NCI-H2227 treated with DMSO at 0.1 percent for 48 hours (cell line): ENCODE measurements around the gene DCTN1.

ENCODE experiments used
- DNase-seq: peaks from one replicate; lab custom pipeline; 2025; lab: John Stamatoyannopoulos, UW

DCTN1 gene

GRCh38 chr2:74413001-74413698 is 33.0 kb upstream of the DCTN1 start:
- no peak for DNase-seq

GRCh38 chr2:74407682-74408081 is 27.6 kb upstream of the DCTN1 start:
- DNase-seq: no peak

GRCh38 chr2:74406035-74406434 is 25.9 kb upstream of the DCTN1 start:
- no peak for DNase-seq

- DNase-seq: no peak
Measured at GRCh38 chr2:74401891-74402290, 21.8 kb upstream of the DCTN1 start.

GRCh38 chr2:74399785-74400184 is 19.7 kb upstream of the DCTN1 start:
- DNase-seq: no peak

GRCh38 chr2:74396149-74396548 is 16.0 kb upstream of the DCTN1 start:
- no peak for DNase-seq

GRCh38 chr2:74393525-74393924 is 13.4 kb upstream of the DCTN1 start:
- DNase-seq: no peak

GRCh38 chr2:74392449-74392743 is 12.3 kb upstream of the DCTN1 start:
- DNase-seq: no peak

- peak; percentile 92 for DNase-seq
Measured at GRCh38 chr2:74391580-74392448, 11.7 kb upstream of the DCTN1 start.

- DNase-seq: peak; percentile 43
Measured at GRCh38 chr2:74391209-74391579, 11.1 kb upstream of the DCTN1 start.

- no peak for DNase-seq
Measured at GRCh38 chr2:74390606-74391005, 10.5 kb upstream of the DCTN1 start.

- DNase-seq: no peak
Measured at GRCh38 chr2:74387346-74387745, 7.2 kb upstream of the DCTN1 start.

- no peak for DNase-seq
Measured at GRCh38 chr2:74385396-74385795, 5.3 kb upstream of the DCTN1 start.

- no peak for DNase-seq
Measured at GRCh38 chr2:74384051-74384450, 3.9 kb upstream of the DCTN1 start.

GRCh38 chr2:74383254-74383653 is 3.1 kb upstream of the DCTN1 start:
- no peak for DNase-seq

- DNase-seq: no peak
Measured at GRCh38 chr2:74381751-74382150, 1.6 kb upstream of the DCTN1 start.

- DNase-seq: no peak
Measured at GRCh38 chr2:74378007-74378406, 2.1 kb downstream of the DCTN1 start.

GRCh38 chr2:74375838-74376237 is 4.3 kb downstream of the DCTN1 start:
- no peak for DNase-seq

GRCh38 chr2:74374509-74375205 is 5.5 kb downstream of the DCTN1 start:
- DNase-seq: peak; percentile 90

- DNase-seq: no peak
Measured at GRCh38 chr2:74373985-74374384, 6.1 kb downstream of the DCTN1 start.

- no peak for DNase-seq
Measured at GRCh38 chr2:74373221-74373676, 6.9 kb downstream of the DCTN1 start.

- no peak for DNase-seq
Measured at GRCh38 chr2:74372674-74373073, 7.4 kb downstream of the DCTN1 start.

- no peak for DNase-seq
Measured at GRCh38 chr2:74371421-74371820, 8.7 kb downstream of the DCTN1 start.
